Erythroblast (primary cell): ENCODE data around the gene CPHXL.

Source experiments
- GATA1 ChIP-seq: IDR thresholded peaks from 2 replicates; pipeline ENCODE4 v1.6.1; 2011; ENCODE audit warnings: low read depth, mild to moderate bottlenecking, control low read depth, low read length, moderate library complexity
- POLR2A ChIP-seq: IDR thresholded peaks from 2 replicates; pipeline ENCODE4 v1.6.1; 2011; ENCODE audit warnings: mild to moderate bottlenecking, low read length

DNA sequence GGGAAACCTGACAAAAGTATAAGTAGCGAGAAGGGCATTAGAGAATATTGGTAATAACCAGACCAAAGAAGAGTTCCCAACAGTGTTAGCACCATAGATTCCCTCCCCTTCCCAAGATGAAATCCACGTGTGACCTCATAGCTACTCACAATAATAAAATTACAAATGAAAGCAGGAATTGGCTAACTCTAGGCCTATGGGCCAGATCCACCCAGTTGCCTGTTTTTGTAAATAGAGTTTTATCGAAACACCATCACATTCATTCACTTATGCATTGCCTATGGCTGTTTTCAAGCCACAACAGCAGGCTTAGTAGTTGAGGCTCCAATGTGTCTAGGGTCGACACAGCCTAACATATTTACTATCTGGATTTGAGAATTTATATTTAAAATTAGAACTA, 7.8 kb downstream of the CPHXL start:
- TF ChIP-seq POLR2A (no peak), GATA1 (no peak)
